Measurements from ENCODE around the gene RDH13. TPM values are rescaled to one million over a fixed set of nuclear protein-coding genes. Genes with fewer than 3 reads are reported as not detected.

The RDH13 gene
- total RNA-seq, 4 donors from 2014 or later = 11.1 to 16.4 (median 12.3) TPM

- no peaks in the 10 kb centered on the region for H3K27me3 ChIP-seq
- DNase-seq (ENCODE audit: extremely low spot score) = no peak
- H3K27ac ChIP-seq (replicated peaks in 1 of 4) = no peak overlapping the region
- H3K4me3 ChIP-seq = no peak overlapping the region
- intact Hi-C loops (cut with DNase I) = no loop called here
- no peak for TF ChIP-seq POLR2A (IDR thresholded peaks at IDR 0.05; ENCODE audit: low read depth)
- TF ChIP-seq EP300 (IDR thresholded peaks at IDR 0.05) = no peak
- no peak for TF ChIP-seq POLR2AphosphoS5 (IDR thresholded peaks at IDR 0.05)
- H3K4me1 ChIP-seq = peaks cover 6 to 24% (median 18%) of the 10 kb centered on the region in 4 donors
- 95% methylated on average over 20 of the region's 23 CpGs for WGBS
- H3K9me3 ChIP-seq = no peaks in the 10 kb centered on the region
- H3K36me3 ChIP-seq = peaks cover 46 to 55% (median 52%) of the 10 kb centered on the region in 4 donors
Measured at GRCh38 chr19:55058781-55059610, 4.0 kb downstream of the RDH13 start.

- H3K27me3 ChIP-seq = no peaks in the 10 kb centered on the region
- TF ChIP-seq POLR2A (IDR thresholded peaks at IDR 0.05; ENCODE audit: low read depth) (no peak), CTCF (IDR thresholded peaks at IDR 0.05) (no peak), EP300 (IDR thresholded peaks at IDR 0.05) (no peak), POLR2AphosphoS5 (IDR thresholded peaks at IDR 0.05) (no peak)
- peaks cover 61 to 77% (median 69%) of the 10 kb centered on the region in 4 donors for H3K36me3 ChIP-seq
- no peak overlapping the region for H3K27ac ChIP-seq (replicated peaks in 1 of 4)
- H3K4me3 ChIP-seq = no peak overlapping the region
- intact Hi-C loops (cut with DNase I) = no loop called here
- peaks cover 0 to 15% (median 8%) of the 10 kb centered on the region in 4 donors for H3K4me1 ChIP-seq
- no peaks in the 10 kb centered on the region for H3K9me3 ChIP-seq
- no peak for DNase-seq (ENCODE audit: extremely low spot score)
- 97% methylated on average over 9 of the region's 9 CpGs for WGBS
Measured at GRCh38 chr19:55056827-55057226, 6.1 kb downstream of the RDH13 start.

GRCh38 chr19:55053735-55054134 lies 9.2 kb downstream of the RDH13 start:
- 97% methylated on average over 6 of the region's 7 CpGs for WGBS
- Histone ChIP-seq H3K4me1 (no peaks in the 10 kb centered on the region), H3K27me3 (no peaks in the 10 kb centered on the region), H3K9me3 (no peaks in the 10 kb centered on the region), H3K36me3 (peaks cover 70 to 100% (median 87%) of the 10 kb centered on the region in 4 donors), H3K4me3 (no peak overlapping the region), H3K27ac (replicated peaks in 1 of 4) (no peak overlapping the region)
- no peak for DNase-seq (ENCODE audit: extremely low spot score)
- intact Hi-C loops (cut with DNase I) = no loop called here
- no peak for TF ChIP-seq POLR2AphosphoS5 (IDR thresholded peaks at IDR 0.05)

GRCh38 chr19:55050749-55051532 lies 12.0 kb downstream of the RDH13 start:
- TF ChIP-seq POLR2AphosphoS5 (IDR thresholded peaks at IDR 0.05) (no peak), CTCF (IDR thresholded peaks at IDR 0.05) (no peak), POLR2A (IDR thresholded peaks at IDR 0.05; ENCODE audit: low read depth) (no peak), EP300 (IDR thresholded peaks at IDR 0.05) (no peak)
- DNase-seq (ENCODE audit: extremely low spot score) = no peak
- H3K36me3 ChIP-seq = peaks cover 68 to 100% (median 88%) of the 10 kb centered on the region in 4 donors
- H3K27me3 ChIP-seq = no peaks in the 10 kb centered on the region
- H3K9me3 ChIP-seq = no peaks in the 10 kb centered on the region
- no peak overlapping the region for H3K4me3 ChIP-seq
- intact Hi-C loops (cut with DNase I) = no loop called here
- no peaks in the 10 kb centered on the region for H3K4me1 ChIP-seq
- 94% methylated on average over 25 of the region's 25 CpGs for WGBS
- no peak overlapping the region for H3K27ac ChIP-seq (replicated peaks in 1 of 4)

GRCh38 chr19:55048446-55048845 lies 14.5 kb downstream of the RDH13 start:
- H3K36me3 ChIP-seq = peaks cover 57 to 100% (median 88%) of the 10 kb centered on the region in 4 donors
- no peak for TF ChIP-seq CTCF (IDR thresholded peaks at IDR 0.05)
- TF ChIP-seq POLR2A (IDR thresholded peaks at IDR 0.05; ENCODE audit: low read depth) = no peak
- no peak for TF ChIP-seq EP300 (IDR thresholded peaks at IDR 0.05)
- no peak for TF ChIP-seq POLR2AphosphoS5 (IDR thresholded peaks at IDR 0.05)
- intact Hi-C loops (cut with DNase I) = no loop called here

More at GRCh38 chr19:55048446-55048845, 14.5 kb downstream of the RDH13 start:
- H3K9me3 ChIP-seq = no peaks in the 10 kb centered on the region
- no peak for DNase-seq (ENCODE audit: extremely low spot score)
- H3K27me3 ChIP-seq = no peaks in the 10 kb centered on the region
- H3K4me1 ChIP-seq = no peaks in the 10 kb centered on the region
- no peak overlapping the region for H3K27ac ChIP-seq (replicated peaks in 1 of 4)
- no peak overlapping the region for H3K4me3 ChIP-seq
- 95% methylated on average over 15 of the region's 15 CpGs for WGBS
